ENCODE results near the gene BNC1. TPM values are rescaled to one million over a fixed set of nuclear protein-coding genes. Genes with fewer than 3 reads are reported as not detected.

The BNC1 gene
- total RNA-seq, 1 donor from 2014 or later: 3.2 TPM

- Mint-ChIP-seq H3K27me3 (ENCODE audit: unreplicated experiment) (no peaks in the 10 kb centered on the region), H3K27ac (ENCODE audit: unreplicated experiment) (peak overlapping the region; percentile 69), H3K9me3 (ENCODE audit: unreplicated experiment) (no peaks in the 10 kb centered on the region), H3K4me3 (ENCODE audit: unreplicated experiment) (no peak overlapping the region), H3K4me1 (ENCODE audit: unreplicated experiment) (peaks cover 26% of the 10 kb centered on the region), H3K36me3 (ENCODE audit: unreplicated experiment) (no peaks in the 10 kb centered on the region)
- no peak for DNase-seq (ENCODE audit: extremely low spot score, unreplicated experiment)
- TF ChIP-seq CTCF (IDR thresholded peaks at IDR 0.05): no peak
Measured at GRCh38 chr15:83208367-83208661, 76.2 kb downstream of the BNC1 start.

- Mint-ChIP-seq H3K4me3 (ENCODE audit: unreplicated experiment) (peak within 1 kb of the TSS; percentile 97), H3K27ac (ENCODE audit: unreplicated experiment) (peak within 1 kb of the TSS; percentile 96), H3K36me3 (ENCODE audit: unreplicated experiment) (no peaks in the 10 kb centered on the region), H3K9me3 (ENCODE audit: unreplicated experiment) (no peaks in the 10 kb centered on the region), H3K4me1 (ENCODE audit: unreplicated experiment) (peaks cover 31% of the 10 kb centered on the region), H3K27me3 (ENCODE audit: unreplicated experiment) (no peaks in the 10 kb centered on the region)
- peak; percentile 47 for TF ChIP-seq CTCF (IDR thresholded peaks at IDR 0.05)
- DNase-seq (ENCODE audit: extremely low spot score, unreplicated experiment): peak; percentile 88
Measured at GRCh38 chr15:83207660-83208366, 76.7 kb downstream of the BNC1 start, which contains the start of gene HDGFL3. TSS of gene HDGFL3 (minus strand) at chr15:83207823. CDS start at chr15:83207414, 409 bp downstream.

GRCh38 chr15:83207009-83207659, 77.3 kb downstream of the BNC1 start:
- DNase-seq (ENCODE audit: extremely low spot score, unreplicated experiment): no peak
- no peaks in the 10 kb centered on the region for H3K9me3 Mint-ChIP-seq (ENCODE audit: unreplicated experiment)
- H3K27me3 Mint-ChIP-seq (ENCODE audit: unreplicated experiment): no peaks in the 10 kb centered on the region
- H3K27ac Mint-ChIP-seq (ENCODE audit: unreplicated experiment): no peak overlapping the region
- H3K4me1 Mint-ChIP-seq (ENCODE audit: unreplicated experiment): peaks cover 38% of the 10 kb centered on the region
- H3K36me3 Mint-ChIP-seq (ENCODE audit: unreplicated experiment): no peaks in the 10 kb centered on the region
- TF ChIP-seq CTCF (IDR thresholded peaks at IDR 0.05): no peak
- peak overlapping the region; percentile 97 for H3K4me3 Mint-ChIP-seq (ENCODE audit: unreplicated experiment)

- Mint-ChIP-seq H3K36me3 (ENCODE audit: unreplicated experiment) (no peaks in the 10 kb centered on the region), H3K9me3 (ENCODE audit: unreplicated experiment) (no peaks in the 10 kb centered on the region), H3K27ac (ENCODE audit: unreplicated experiment) (peak overlapping the region; percentile 96), H3K4me1 (ENCODE audit: unreplicated experiment) (peaks cover 43% of the 10 kb centered on the region), H3K4me3 (ENCODE audit: unreplicated experiment) (peak overlapping the region; percentile 97), H3K27me3 (ENCODE audit: unreplicated experiment) (no peaks in the 10 kb centered on the region)
- no peak for DNase-seq (ENCODE audit: extremely low spot score, unreplicated experiment)
- no peak for TF ChIP-seq CTCF (IDR thresholded peaks at IDR 0.05)
Measured at GRCh38 chr15:83206526-83207008, 77.9 kb downstream of the BNC1 start.

Other genes with a start within 250 kb of the BNC1 start
- 53.2 and 55.5 TPM in 2 replicates for gene BTBD1, start 217.4 kb downstream of the BNC1 start, total RNA-seq
- 5.6 and 5.9 TPM in 2 replicates for gene TM6SF1, start 177.0 kb downstream of the BNC1 start, total RNA-seq
- gene HDGFL3, start 76.8 kb downstream of the BNC1 start, total RNA-seq: 93.6 and 101 TPM in 2 replicates
- gene SH3GL3, start 162.7 kb upstream of the BNC1 start, total RNA-seq: not detected in 2 replicates

All from osteocyte (in vitro differentiated cells).